Measurements from ENCODE around the gene HIP1. TPM values are rescaled to one million over a fixed set of nuclear protein-coding genes. Genes with fewer than 3 reads are reported as not detected.

The HIP1 gene
- total RNA-seq, 1 experiment from 2014 or later = 43.3 TPM

DNA sequence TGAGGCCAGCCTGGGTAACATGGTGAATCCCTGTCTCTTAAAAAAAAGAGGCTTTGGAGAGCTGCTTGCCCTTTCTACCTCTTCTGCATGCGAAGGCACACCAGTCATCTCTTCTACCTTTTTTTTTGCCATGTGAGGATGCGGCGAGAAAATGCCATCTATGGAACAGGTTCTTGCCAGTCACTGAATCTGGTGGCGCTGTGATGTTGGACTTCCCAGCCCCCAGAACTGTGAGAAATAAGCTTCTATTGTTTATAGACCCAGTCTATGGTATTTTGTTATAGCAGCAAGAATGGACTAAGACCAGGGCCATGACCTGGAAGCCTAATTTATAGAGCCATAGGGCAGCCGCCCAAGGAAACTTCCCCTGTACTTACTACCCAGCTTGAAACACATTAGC, 112.9 kb downstream of the HIP1 start:
- in situ Hi-C loops (cut with HindIII; ENCODE audit: low pct_unique_long_range_greater_than_20kb, low sequenced_read_pairs) = no loop called here
- H3K27ac ChIP-seq (ENCODE audit: low read length) = no peak overlapping the region
- intact Hi-C loops (cut with micrococcal nuclease; ENCODE audit: unreplicated experiment) = no loop called here
- H3K4me1 ChIP-seq (ENCODE audit: control insufficient read depth, insufficient read depth, low read length) = no peaks in the 10 kb centered on the region
- H3K27me3 ChIP-seq (ENCODE audit: control insufficient read depth, insufficient read depth, low read length) = no peaks in the 10 kb centered on the region
- ChIA-PET POLR2A (no interaction called here), CTCF (no interaction called here)
- no peak for ATAC-seq
- no peak for TF ChIP-seq SIN3A (IDR thresholded peaks at IDR 0.05; ENCODE audit: borderline replicate concordance, insufficient read depth, low read depth, low read length)
- no peak for TF ChIP-seq TCF7L2 (IDR thresholded peaks at IDR 0.05; ENCODE audit: low read depth, low read length)
- TF ChIP-seq, protein P1, sequence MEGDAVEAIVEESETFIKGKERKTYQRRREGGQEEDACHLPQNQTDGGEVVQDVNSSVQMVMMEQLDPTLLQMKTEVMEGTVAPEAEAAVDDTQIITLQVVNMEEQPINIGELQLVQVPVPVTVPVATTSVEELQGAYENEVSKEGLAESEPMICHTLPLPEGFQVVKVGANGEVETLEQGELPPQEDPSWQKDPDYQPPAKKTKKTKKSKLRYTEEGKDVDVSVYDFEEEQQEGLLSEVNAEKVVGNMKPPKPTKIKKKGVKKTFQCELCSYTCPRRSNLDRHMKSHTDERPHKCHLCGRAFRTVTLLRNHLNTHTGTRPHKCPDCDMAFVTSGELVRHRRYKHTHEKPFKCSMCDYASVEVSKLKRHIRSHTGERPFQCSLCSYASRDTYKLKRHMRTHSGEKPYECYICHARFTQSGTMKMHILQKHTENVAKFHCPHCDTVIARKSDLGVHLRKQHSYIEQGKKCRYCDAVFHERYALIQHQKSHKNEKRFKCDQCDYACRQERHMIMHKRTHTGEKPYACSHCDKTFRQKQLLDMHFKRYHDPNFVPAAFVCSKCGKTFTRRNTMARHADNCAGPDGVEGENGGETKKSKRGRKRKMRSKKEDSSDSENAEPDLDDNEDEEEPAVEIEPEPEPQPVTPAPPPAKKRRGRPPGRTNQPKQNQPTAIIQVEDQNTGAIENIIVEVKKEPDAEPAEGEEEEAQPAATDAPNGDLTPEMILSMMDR (IDR thresholded peaks at IDR 0.05) = no peak
- TF ChIP-seq REST (IDR thresholded peaks at IDR 0.05; ENCODE audit: insufficient read depth in 1 of 2, low read depth in 2 of 2, low read length in 1 of 2) = no peak
- no peak for TF ChIP-seq POLR2AphosphoS5 (IDR thresholded peaks at IDR 0.05; ENCODE audit: low read depth, low read length)
- H3K36me3 ChIP-seq (ENCODE audit: control insufficient read depth, insufficient read depth, low read length) = no peaks in the 10 kb centered on the region
- 0 out of 2 replicates have a peak, but pooled peaks cover 4% of the 10 kb centered on the region for H3K9me3 ChIP-seq (ENCODE audit: control insufficient read depth, insufficient read depth, low read depth, low read length)
- H3K4me3 ChIP-seq (ENCODE audit: low read depth in 2 of 2, low read length in 2 of 2) = no peak overlapping the region
- no TSS peak for BruUV-seq (replicated peaks)
- DNase-seq (ENCODE audit: low read depth, low spot score) = no peak

DNA sequence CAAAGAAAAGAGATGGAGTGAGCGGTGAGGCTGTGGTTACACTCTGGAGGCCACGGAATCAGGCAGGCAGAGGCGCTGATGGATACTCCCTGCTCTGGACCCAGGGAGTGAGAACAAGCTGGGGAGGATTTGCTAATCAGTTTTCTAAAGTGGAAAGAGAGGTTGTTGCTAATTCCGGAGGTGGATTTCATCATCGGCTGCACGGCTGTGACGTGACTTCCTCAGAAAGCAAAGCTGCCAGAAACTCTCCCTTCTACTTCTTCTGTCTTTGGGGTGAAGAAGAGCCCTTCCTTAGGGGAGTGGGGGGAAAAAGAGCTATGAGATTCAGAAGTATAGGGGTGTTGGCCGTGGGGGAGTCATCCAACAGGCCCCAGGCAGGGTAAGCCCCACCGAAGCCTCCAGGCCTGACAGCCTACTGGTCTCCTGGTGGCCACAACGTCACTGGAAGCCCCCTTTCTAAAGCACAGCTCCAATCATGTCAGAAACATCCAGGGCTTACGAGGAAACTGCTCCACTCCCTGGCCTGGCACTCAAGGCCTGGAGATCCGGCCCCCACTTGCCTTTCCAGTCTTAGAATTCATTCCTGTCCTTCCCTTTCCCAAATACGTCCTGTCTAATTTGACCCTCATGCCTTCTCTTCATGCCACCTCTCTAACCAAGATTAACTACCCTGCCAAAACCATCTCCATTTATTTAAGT, 114.5 kb downstream of the HIP1 start:
- Histone ChIP-seq H3K27ac (ENCODE audit: low read length) (peak overlapping the region; percentile 25; the same call in 1 of the 2 replicates), H3K9me3 (ENCODE audit: control insufficient read depth, insufficient read depth, low read depth, low read length) (0 out of 2 replicates have a peak, but pooled peaks cover 4% of the 10 kb centered on the region), H3K4me1 (ENCODE audit: control insufficient read depth, insufficient read depth, low read length) (no peaks in the 10 kb centered on the region), H3K27me3 (ENCODE audit: control insufficient read depth, insufficient read depth, low read length) (no peaks in the 10 kb centered on the region), H3K4me3 (ENCODE audit: low read depth in 2 of 2, low read length in 2 of 2) (no peak overlapping the region), H3K36me3 (ENCODE audit: control insufficient read depth, insufficient read depth, low read length) (no peaks in the 10 kb centered on the region)
- intact Hi-C loops (cut with micrococcal nuclease; ENCODE audit: unreplicated experiment) = no loop called here
- TF ChIP-seq TCF7L2 (IDR thresholded peaks at IDR 0.05; ENCODE audit: low read depth, low read length) (no peak), REST (IDR thresholded peaks at IDR 0.05; ENCODE audit: insufficient read depth in 1 of 2, low read depth in 2 of 2, low read length in 1 of 2) (no peak), SIN3A (IDR thresholded peaks at IDR 0.05; ENCODE audit: borderline replicate concordance, insufficient read depth, low read depth, low read length) (no peak), POLR2AphosphoS5 (IDR thresholded peaks at IDR 0.05; ENCODE audit: low read depth, low read length) (no peak)
- TF ChIP-seq, protein P1 (IDR thresholded peaks at IDR 0.05) = no peak
- ATAC-seq (0 out of 2 replicates have a peak, but pooled peaks have one; percentile 10), DNase-seq (ENCODE audit: low read depth, low spot score) (no peak)
- ChIA-PET CTCF (no interaction called here), POLR2A (no interaction called here)
- in situ Hi-C loops (cut with HindIII; ENCODE audit: low pct_unique_long_range_greater_than_20kb, low sequenced_read_pairs) = no loop called here
- BruUV-seq (replicated peaks) = no TSS peak
